WERI-Rb-1 (cell line): ENCODE results near the gene TPM4.

Experiments
- DNase-seq: peaks from one replicate; pipeline ENCODE4 v3.0.0-alpha.2; 2020
- H3K27ac ChIP-seq: fragments of 250-450 bp; sonication (Bioruptor Pico); 2 replicates; pipeline ENCODE4 v1.5.1; 2020; ENCODE audit warnings: mild to moderate bottlenecking, moderate library complexity
- H3K27me3 ChIP-seq: fragments of 250-450 bp; sonication (Bioruptor Pico); 2 replicates; pipeline ENCODE4 v1.5.1; 2021; ENCODE audit warnings: mild to moderate bottlenecking, low read depth, moderate library complexity; ENCODE audit not compliant: insufficient read depth, severe bottlenecking
- H3K36me3 ChIP-seq: fragments of 250-450 bp; sonication (Bioruptor Pico); 2 replicates; pipeline ENCODE4 v1.5.1; 2020; ENCODE audit warnings: mild to moderate bottlenecking, moderate library complexity
- H3K4me3 ChIP-seq: 2 replicates; pipeline ENCODE4 v1.5.1; 2011; ENCODE audit warnings: low read depth, mild to moderate bottlenecking, control low read depth, low read length
- H3K9me3 ChIP-seq: fragments of 250-450 bp; sonication (Bioruptor Pico); 2 replicates; pipeline ENCODE4 v1.5.1; 2021; ENCODE audit warnings: mild to moderate bottlenecking, moderate library complexity; ENCODE audit not compliant: severe bottlenecking
- TF ChIP-seq, protein P1 (sequence below): IDR thresholded peaks from 2 replicates; pipeline ENCODE4 v1.5.1; 2011; ENCODE audit warnings: low read depth, mild to moderate bottlenecking, control low read depth, inconsistent platforms, low read length

Gene TPM4

DNA sequence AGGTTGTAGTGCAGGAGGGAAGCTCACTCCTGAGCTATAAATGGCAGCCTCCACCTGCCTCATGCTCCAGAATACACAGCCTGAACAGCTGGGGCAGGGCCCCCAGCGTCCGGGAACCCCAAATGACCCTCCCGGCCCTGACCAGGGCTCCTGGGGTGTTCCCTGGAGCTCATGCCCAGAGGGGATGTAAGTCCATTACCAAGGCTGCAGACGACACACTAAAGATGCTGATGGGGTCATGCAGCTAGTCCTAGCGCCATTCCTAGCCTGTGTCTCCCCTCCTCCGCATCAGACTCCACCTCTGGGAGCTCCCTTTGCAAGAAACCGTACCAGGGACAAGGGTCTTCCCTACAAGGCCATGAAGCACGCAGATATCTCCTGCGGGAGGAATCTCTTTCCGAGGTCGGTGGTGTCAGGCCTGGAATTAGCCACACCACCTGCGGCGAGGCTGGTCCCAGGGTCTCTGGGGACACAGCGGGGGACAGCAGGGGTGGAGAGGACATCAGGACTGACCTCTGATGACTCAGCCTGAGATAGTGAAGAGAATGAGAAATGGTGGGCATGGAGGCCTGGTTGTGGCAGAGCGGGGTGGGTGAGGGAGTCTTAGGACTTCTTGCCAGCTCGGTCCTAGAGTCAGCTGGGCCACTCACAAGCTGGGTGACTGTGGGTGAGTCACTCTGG, 11.9 kb upstream of the TPM4 start:
- Histone ChIP-seq H3K4me3 (no peak overlapping the region), H3K27ac (no peak overlapping the region), H3K9me3 (peaks cover 11% of the 10 kb centered on the region), H3K27me3 (no peaks in the 10 kb centered on the region), H3K36me3 (no peaks in the 10 kb centered on the region)
- TF ChIP-seq, protein P1, sequence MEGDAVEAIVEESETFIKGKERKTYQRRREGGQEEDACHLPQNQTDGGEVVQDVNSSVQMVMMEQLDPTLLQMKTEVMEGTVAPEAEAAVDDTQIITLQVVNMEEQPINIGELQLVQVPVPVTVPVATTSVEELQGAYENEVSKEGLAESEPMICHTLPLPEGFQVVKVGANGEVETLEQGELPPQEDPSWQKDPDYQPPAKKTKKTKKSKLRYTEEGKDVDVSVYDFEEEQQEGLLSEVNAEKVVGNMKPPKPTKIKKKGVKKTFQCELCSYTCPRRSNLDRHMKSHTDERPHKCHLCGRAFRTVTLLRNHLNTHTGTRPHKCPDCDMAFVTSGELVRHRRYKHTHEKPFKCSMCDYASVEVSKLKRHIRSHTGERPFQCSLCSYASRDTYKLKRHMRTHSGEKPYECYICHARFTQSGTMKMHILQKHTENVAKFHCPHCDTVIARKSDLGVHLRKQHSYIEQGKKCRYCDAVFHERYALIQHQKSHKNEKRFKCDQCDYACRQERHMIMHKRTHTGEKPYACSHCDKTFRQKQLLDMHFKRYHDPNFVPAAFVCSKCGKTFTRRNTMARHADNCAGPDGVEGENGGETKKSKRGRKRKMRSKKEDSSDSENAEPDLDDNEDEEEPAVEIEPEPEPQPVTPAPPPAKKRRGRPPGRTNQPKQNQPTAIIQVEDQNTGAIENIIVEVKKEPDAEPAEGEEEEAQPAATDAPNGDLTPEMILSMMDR: no peak
- no peak for DNase-seq

DNA sequence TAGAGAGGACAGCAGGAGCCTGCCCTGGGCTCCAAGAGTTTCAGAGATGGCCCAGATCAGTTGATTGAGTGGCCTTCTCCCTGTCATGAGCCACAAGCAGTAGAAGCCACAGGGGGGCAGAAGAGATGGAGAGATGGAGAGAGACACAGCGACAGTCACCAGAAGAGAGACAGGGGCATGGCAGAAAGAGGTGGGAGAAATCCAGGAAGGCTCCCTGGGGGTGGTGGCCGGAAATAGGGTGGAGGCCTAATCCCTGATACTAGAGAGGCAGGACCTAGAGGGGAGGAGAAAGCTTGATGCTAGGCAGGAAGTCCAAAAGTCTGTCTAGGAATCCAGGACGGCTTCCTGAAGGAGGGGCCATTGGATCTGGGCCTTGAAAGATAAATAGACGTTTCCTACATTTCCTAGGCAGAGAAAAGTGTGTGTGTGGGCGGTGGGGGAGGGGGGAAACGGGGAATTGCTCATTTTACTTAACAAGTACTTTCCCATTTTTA, 9.6 kb upstream of the TPM4 start:
- no peaks in the 10 kb centered on the region for H3K27me3 ChIP-seq
- no peak overlapping the region for H3K27ac ChIP-seq
- TF ChIP-seq, protein P1: peak; percentile 52; the same call in 1 of the 2 replicates
- peaks cover 2% of the 10 kb centered on the region for H3K9me3 ChIP-seq
- no peak overlapping the region for H3K4me3 ChIP-seq
- no peaks in the 10 kb centered on the region for H3K36me3 ChIP-seq
- peak; percentile 64 for DNase-seq

DNA sequence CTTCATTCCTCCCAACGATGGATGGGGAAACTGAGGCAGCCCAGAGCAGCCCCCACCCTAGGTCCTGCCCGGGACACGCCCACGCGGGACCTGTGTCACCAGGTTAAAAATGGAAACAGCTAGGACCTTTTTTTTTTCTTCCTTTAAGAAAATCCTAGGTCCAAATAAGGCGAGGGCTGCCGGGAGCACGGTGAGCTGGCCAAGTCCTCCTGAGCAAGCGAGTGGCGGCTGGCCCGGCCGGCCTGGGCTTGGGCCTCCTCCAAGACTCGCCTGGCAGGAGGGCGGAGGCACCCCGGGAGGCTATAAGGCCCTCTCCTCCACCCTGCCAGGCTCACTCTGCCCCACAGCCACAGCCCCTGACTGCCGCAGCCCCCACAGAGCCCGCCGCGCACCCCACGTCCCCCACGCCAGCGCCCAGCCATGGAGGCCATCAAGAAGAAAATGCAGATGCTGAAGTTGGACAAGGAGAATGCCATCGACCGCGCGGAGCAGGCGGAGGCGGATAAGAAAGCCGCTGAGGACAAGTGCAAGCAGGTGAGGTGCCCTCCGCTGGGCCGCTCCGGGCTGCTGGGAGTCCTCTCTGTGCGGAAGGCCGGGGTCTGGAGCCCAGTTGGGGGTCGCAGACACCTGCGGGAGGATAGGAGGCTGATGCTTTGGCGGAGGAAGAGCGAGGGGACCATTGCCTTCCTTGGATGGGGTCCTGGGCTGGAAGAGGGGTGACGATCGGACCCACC, 8.9 kb upstream of the TPM4 start:
- TF ChIP-seq, protein P1: no peak
- Histone ChIP-seq H3K9me3 (peaks cover 2% of the 10 kb centered on the region), H3K36me3 (no peaks in the 10 kb centered on the region), H3K27ac (no peak overlapping the region), H3K27me3 (no peaks in the 10 kb centered on the region), H3K4me3 (no peak overlapping the region)
- DNase-seq: no peak

DNA sequence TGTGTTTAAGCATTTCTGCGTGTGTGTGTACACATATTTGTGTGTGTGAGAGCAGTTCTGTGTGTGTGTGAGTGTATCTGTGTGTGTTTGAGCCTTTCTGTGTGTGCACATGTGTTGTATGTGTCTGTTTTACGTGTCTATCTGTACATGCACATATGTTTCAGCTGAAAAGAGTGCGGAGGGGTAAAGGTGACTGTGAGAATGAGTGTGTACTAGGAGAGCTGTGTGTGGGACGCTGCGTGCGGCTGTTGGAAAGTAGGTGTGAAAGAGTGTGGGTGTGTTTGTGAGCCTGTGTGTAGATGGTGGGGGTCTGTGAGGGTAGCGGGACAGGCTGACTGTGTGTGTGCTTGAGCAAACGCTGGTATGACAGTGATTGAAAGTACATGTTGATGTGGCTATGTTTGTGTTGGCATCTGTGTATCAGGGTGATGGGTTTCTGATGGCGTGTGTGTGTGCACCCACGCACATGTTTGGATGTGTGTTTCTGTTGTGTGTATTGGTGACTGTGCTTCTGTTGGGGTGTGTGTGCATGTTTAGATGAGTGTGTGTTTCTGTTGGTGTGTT, 7.5 kb upstream of the TPM4 start:
- TF ChIP-seq, protein P1: no peak
- no peak for DNase-seq
- Histone ChIP-seq H3K27ac (no peak overlapping the region), H3K36me3 (no peaks in the 10 kb centered on the region), H3K4me3 (no peak overlapping the region), H3K27me3 (no peaks in the 10 kb centered on the region), H3K9me3 (no peaks in the 10 kb centered on the region)

DNA sequence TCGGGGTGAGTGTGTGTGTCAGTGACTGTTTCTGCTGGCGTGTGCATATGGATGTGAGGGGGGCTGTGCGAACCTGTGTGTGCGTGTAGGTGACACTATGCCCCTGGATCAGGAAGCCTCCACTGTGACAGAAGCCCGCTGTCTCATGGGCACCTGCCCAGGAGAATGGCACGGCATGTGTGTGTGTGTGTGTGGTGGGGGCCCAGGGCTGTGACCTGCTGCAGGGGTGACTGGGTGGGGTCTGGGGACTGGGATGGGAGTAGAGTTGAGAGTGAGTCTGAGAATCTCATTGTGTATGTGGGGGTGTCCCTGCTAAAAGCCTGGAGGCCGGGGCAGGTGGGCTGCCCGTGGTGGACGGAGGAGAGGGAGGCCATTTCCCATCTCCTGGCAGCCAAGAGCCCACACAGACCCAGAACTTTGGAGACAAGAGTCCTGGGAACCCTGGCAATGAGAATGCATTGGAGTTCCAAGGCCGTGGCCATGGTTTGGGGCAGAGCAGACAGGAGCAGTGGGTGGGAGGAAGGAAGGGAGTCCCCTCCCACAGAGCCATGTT, 6.4 kb upstream of the TPM4 start:
- Histone ChIP-seq H3K9me3 (no peaks in the 10 kb centered on the region), H3K4me3 (no peak overlapping the region), H3K27me3 (no peaks in the 10 kb centered on the region), H3K27ac (no peak overlapping the region), H3K36me3 (no peaks in the 10 kb centered on the region)
- DNase-seq: no peak
- TF ChIP-seq, protein P1: no peak
